ENCODE measurements around the gene EFEMP1.

DNA sequence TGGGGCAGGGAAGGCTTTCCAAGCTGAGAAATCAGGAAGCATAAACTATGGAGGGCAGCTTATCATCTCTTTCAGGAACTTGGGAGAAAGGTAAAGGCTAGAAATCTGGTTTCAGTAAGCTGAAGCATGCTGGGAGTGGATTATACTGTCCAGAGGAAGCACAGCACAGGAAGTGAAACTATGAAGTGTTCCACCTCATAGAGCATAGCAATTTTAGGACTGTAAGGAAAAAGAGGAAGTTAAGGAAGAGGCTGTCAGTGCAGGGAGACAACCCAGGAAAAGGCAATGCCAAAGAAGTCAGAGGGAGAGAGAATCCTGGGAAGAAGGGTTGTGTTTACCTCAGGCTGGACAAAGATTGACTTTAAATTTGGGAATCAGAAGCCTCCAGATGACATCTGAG lies 51.9 kb downstream of the EFEMP1 start:
- TF ChIP-seq, protein P1, sequence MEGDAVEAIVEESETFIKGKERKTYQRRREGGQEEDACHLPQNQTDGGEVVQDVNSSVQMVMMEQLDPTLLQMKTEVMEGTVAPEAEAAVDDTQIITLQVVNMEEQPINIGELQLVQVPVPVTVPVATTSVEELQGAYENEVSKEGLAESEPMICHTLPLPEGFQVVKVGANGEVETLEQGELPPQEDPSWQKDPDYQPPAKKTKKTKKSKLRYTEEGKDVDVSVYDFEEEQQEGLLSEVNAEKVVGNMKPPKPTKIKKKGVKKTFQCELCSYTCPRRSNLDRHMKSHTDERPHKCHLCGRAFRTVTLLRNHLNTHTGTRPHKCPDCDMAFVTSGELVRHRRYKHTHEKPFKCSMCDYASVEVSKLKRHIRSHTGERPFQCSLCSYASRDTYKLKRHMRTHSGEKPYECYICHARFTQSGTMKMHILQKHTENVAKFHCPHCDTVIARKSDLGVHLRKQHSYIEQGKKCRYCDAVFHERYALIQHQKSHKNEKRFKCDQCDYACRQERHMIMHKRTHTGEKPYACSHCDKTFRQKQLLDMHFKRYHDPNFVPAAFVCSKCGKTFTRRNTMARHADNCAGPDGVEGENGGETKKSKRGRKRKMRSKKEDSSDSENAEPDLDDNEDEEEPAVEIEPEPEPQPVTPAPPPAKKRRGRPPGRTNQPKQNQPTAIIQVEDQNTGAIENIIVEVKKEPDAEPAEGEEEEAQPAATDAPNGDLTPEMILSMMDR (conservative IDR thresholded peaks at IDR 0.05; ENCODE audit: low read length) = no peak
- no peak for TF ChIP-seq EZH2phosphoT487 (IDR thresholded peaks at IDR 0.05; ENCODE audit: borderline replicate concordance, low read depth, low read length)
